Endothelial cell of umbilical vein (primary cell): ENCODE measurements around the gene BHLHE23.

Experiments
- CTCF ChIP-seq, 2 donors: IDR thresholded peaks; 1 replicate in 1 of 2; 2 replicates in 1 of 2; pipeline ENCODE4 v1.5.1; 2011; ENCODE audit warnings: low read length in 2 of 2, mild to moderate bottlenecking in 2 of 2, moderate library complexity in 2 of 2, control low read depth in 1 of 2, inconsistent platforms in 1 of 2, low read depth in 1 of 2; ENCODE audit not compliant: insufficient read depth in 1 of 2; ENCODE audit errors: extremely low read depth in 1 of 2
- EZH2 ChIP-seq: IDR thresholded peaks from 2 replicates; pipeline ENCODE4 v1.6.1; 2012; ENCODE audit warnings: borderline replicate concordance, low read depth, mild to moderate bottlenecking, moderate library complexity, low read length, inconsistent platforms; ENCODE audit not compliant: severe bottlenecking
- FOS ChIP-seq: IDR thresholded peaks from 2 replicates; pipeline ENCODE4 v1.6.1; 2011; ENCODE audit warnings: mild to moderate bottlenecking, low read length, moderate library complexity, borderline replicate concordance; ENCODE audit not compliant: insufficient read depth
- MAX ChIP-seq: IDR thresholded peaks from 2 replicates; pipeline ENCODE4 v1.6.1; 2011; ENCODE audit not compliant: insufficient read depth, insufficient read length
- POLR2A ChIP-seq: IDR thresholded peaks from 2 replicates; pipeline ENCODE4 v1.6.1; 2012; ENCODE audit warnings: low read depth, mild to moderate bottlenecking, control low read depth, low read length
- POLR2AphosphoS5 ChIP-seq: IDR thresholded peaks from 2 replicates; pipeline ENCODE4 v1.6.1; 2012; ENCODE audit warnings: low read depth, mild to moderate bottlenecking, control low read depth, low read length, moderate library complexity; ENCODE audit not compliant: insufficient read depth

GRCh38 chr20:63009045-63009961, 2.5 kb upstream of the BHLHE23 start:
- TF ChIP-seq CTCF (IDR thresholded peaks at IDR 0.05; ENCODE audit: extremely low read depth in 1 of 2, insufficient read depth in 1 of 2, low read depth in 1 of 2, low read length in 2 of 2) = peak; percentile 89 to 97
- TF ChIP-seq POLR2A = no peak
- TF ChIP-seq FOS = no peak
- TF ChIP-seq EZH2 = no peak
- TF ChIP-seq POLR2AphosphoS5 = no peak
- TF ChIP-seq MAX = no peak
